ENCODE data around the gene KIZ.
"Not testable (repeated sequence)": the region's sequence is repeated elsewhere in the genome, so short reads cannot be mapped to it uniquely, and the experiment has no call there.

KIZ gene

GRCh38 chr20:21232546-21233280, 106.8 kb downstream of the KIZ start:
- no peak for DNase-seq

DNA sequence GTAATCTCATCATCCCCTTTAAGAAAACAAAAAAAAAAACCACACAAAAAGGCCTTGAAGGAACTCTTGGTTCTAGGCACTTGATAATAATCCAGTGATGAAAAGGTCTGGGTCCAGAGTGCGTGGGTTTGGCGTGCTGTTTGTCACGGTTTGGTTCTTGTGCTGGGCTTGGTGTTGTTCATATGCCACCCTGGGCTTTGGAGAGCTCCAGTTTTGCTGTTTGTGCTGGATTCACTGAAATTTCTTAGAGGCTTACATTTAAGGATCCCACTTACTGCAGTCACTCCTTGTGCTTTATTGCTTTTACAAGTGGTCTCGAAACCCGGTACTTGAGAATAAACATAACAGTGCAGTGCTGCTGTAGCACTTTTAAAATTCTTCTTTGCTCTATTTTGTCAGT, 108.4 kb downstream of the KIZ start:
- peak; percentile 86 for DNase-seq

DNA sequence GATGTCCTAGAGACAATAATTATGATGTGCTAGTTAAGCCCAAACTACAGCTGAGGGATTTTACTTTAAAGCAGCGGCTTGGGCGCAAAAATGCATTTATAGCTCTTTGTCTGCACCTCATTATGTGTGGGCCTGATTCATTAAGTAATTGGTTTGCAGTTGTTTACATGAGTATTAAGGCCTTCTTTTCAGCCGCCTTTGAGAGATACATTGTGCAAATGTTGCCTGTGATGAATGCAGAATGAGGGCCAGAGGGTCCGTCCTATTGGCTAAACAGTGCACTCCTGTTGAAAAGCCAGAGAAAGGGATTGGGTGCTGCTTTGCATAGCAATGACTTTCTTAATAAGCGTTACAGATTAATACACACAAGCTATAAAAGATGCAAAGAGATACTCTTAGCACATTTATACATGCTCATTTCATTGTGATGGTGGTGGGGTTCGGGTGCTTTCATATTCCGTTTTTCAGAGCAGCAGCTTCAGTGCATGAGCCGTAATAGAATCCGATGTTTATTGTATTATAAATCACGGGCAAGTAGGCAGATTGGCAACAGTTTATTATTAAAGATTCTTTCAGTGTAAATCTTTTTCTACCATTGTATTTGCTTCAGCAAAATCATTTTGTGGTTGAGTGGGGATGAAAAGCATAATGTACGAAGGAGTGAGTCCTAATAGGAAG, 109.1 kb downstream of the KIZ start:
- DNase-seq: peak; percentile 9

- DNase-seq: peak; percentile 7
Measured at GRCh38 chr20:21235484-21236445, 109.9 kb downstream of the KIZ start.

DNA sequence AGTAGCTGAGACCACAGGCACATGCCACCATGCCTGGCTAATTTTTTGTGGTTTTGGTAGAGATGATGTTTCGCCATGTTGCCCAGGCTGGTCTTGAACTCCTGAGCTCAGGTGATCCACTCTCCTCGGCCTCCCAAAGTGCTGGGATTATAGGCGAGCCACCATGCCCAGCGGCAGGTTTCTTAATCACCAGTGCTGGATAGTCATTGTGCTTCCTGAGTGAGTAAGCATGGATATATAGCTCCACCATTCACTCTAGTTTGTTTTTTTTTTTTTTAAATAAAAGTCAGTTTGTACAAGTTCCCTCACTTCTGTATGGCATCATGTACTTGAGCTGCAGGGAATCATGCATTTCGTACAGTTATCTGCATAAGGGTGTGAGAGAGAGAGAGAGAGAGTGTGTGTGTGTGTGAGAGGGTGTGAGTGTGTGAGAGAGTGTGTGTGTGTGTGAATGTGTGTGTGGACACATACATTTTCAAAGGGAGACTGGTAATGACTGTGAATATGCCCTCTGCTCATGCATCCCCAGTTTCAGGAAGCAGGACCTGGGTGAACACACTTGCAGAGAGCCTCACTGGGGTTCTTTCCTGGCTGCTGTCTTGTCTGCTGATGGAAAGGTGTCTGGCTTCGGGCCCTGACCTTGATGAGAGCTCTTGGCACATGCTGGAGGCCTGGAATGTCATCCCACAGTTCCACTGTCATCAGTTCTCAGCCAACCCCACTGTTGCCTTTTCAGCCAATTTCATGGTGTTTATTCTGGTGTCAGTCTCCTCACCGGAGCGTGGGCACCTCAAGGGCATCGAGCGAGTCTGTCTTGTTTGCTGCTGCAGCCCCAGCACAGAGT, 112.3 kb downstream of the KIZ start:
- no peak for DNase-seq

DNA sequence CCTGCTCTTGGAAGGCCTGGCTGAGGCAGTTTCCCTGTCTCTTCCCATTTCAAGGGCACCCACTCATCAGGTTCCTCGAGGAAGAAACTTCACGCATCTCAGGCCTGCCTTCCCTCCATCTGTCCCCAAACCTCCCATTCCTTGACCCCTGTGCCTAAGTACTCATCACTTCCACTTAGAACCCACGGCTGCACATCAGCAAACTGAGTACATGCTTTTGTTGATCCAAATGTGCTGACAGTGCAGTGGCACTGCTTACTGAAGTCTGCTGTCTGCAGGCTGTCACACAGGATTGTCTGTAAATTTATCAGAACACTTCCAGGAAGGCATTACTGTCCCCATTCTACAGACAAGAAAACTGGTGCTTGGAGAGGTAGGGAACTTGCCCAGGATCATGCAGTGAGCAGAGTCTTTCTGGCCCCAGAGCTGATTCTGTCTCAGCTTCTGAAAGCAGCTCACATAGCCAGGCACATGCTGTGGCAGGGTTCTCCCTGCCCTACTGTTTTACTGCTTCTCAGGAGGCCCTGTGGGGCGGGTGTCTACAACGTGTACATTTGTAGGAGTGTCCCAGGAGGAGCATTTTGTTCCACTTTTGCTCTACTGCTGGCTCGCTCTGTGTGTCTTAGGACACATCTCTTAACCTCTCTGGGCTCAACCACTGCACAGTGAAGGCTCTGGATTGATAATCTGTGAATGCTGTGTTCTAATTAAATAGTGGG, 113.1 kb downstream of the KIZ start:
- no peak for DNase-seq

- DNase-seq: no peak
Measured at GRCh38 chr20:21240394-21240793, 114.5 kb downstream of the KIZ start.

GRCh38 chr20:21241406-21241805, 115.5 kb downstream of the KIZ start:
- peak; percentile 83 for DNase-seq

DNA sequence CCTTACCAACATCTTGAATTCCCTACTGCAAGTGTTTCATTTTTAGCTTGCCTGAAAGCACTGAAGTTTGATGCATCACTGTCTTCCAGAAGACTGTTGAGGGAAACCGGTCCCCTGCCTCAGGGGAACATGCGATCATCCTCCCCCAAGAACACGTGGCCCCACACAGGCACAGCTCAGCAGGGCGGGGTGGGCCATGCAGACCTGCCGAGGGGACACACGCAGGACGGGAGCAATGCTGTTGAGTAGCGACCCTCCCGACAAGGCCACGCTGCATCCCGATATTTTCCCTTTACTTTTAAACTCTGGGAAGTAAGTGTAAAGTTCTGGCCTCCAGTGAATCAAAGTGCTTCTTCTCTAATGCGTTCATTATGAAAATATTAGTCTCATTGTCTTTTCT, 117.9 kb downstream of the KIZ start:
- no peak for DNase-seq

- DNase-seq: no peak
Measured at GRCh38 chr20:21244808-21245207, 118.9 kb downstream of the KIZ start.

DNA sequence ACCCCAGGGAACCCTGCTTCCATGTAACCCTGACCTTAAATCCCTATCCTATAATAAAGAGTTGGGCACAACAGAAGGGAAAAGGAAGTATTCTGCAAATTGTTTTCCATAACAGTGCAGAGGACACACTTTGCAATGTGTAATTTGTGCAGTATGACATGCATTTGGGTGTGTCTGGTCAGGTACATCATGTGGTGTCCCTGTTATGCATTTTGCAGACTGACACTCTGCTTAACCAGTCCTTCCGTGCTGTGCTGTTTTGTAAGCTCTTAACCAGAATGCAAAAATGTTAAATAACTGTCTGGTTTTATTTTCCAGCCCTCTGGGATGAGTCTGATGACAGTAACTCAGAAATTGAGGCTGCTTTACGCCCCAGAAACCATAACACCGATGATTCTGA, 120.3 kb downstream of the KIZ start:
- no peak for DNase-seq

GRCh38 chr20:21247603-21248095, 121.8 kb downstream of the KIZ start:
- DNase-seq: not testable (repeated sequence)

DNA sequence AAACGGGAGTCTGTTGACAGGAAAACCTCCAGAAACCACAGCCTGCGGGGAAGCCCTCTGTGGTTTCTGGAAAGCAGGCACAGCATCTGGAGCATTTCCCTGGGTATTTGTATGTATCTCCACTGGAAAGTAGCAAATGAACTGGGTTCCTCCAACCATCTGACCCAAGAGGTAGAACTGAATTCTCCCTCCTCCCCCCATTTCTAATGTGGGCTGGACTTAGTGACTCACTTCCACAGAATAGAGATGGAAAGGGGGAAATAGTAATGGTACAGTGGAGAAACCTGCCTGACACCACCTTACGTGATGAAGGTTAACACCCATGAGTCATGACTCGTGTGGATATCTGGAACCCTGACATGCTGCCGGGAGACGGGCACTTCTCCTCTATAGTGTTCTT, 125.4 kb downstream of the KIZ start:
- no peak for DNase-seq

GRCh38 chr20:21257192-21257591, 131.3 kb downstream of the KIZ start:
- no peak for DNase-seq

DNA sequence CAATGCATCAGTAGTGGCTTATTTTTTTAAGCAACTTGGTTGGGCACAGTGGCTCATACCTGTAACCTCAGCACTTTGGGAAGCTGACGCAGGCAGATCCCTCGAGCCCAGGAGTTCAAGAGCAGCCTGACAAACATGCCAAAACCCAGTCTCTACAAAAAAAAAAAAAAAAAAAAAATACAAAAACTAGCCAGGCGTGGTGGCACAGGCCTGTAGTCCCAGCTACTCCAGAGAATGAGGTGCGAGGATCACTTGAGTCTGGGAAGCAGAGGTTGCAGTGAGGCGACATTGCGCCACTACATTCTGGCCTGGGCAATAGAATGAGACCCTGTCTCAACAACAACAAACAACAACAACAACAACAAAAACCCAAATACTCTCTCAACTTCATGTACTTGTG, 132.5 kb downstream of the KIZ start:
- DNase-seq: no peak

DNA sequence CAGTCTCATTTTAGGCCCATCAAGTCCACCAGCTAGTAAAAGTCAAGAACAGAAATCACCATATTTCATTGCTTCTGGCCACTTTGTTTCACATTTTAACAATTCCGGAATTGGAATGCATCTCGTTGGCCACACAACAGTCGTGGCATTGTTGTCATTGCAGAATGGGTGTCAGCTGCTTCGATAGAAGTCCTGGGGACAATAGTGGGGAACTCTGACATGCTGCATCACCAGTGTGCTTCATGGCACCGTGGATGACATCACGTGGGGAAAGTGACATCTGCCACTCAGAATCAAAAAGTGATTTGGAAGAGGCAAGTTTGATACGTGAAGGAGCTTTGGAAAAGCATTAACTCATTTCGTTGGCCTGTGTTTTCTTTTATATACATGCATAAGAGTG, 133.5 kb downstream of the KIZ start:
- DNase-seq: no peak

- no peak for DNase-seq
Measured at GRCh38 chr20:21262812-21263211, 136.9 kb downstream of the KIZ start.

GRCh38 chr20:21265261-21266190, 139.6 kb downstream of the KIZ start:
- no peak for DNase-seq

- DNase-seq: no peak
Measured at GRCh38 chr20:21266191-21266536, 140.3 kb downstream of the KIZ start.

DNA sequence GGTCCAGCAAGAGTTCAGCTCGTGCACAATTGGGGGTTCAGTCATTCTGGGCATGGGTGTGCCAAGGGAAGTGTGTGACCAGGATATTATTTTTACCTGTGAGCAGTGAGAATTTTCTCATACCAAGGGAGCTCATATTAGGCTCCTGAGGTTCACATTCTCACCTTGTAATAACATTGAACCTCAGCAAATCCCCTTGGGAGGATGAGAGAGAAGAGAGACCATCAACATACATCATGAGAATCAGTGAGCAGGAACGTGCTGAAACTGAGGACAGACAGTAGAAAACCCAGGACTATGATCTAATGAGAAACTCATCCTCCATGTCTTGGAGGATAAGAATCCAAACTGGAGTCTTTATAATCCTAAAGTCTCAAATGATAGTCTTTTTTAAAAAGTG, 143.9 kb downstream of the KIZ start:
- no peak for DNase-seq

- DNase-seq: no peak
Measured at GRCh38 chr20:21270806-21271205, 144.9 kb downstream of the KIZ start.

Data from DMS79 (cell line).